Measurements from ENCODE around the gene SGK1.

- TF ChIP-seq CTCF (IDR thresholded peaks at IDR 0.05; ENCODE audit: poor library complexity, severe bottlenecking) (no peak), REST (IDR thresholded peaks at IDR 0.05; ENCODE audit: borderline replicate concordance) (no peak), EZH2 (IDR thresholded peaks at IDR 0.05; ENCODE audit: borderline replicate concordance, insufficient read depth, low read length, poor library complexity, severe bottlenecking) (no peak), TAF1 (IDR thresholded peaks at IDR 0.05; ENCODE audit: low read depth) (no peak)
Observed at GRCh38 chr6:134205366-134205765, 112.5 kb downstream of the SGK1 start.
